CD4-positive, alpha-beta T cell (primary cell): Measurements from ENCODE around the gene PRRT4. TPM values are rescaled to one million over a fixed set of nuclear protein-coding genes. Genes with fewer than 3 reads are reported as not detected.

Experiments used
- ATAC-seq: fragments of 200-7000 bp; cut with Tn5 transposase; one replicate; pipeline ENCODE4 v1.10.0; 2022; ENCODE audit warnings: mild to moderate bottlenecking; ENCODE audit not compliant: poor library complexity
- CTCF ChIA-PET: fragments of 350-600 bp; sonication (Branson Sonifier 250); formaldehyde crosslinking; loops from one replicate; lab custom pipeline; 2021; ENCODE audit warnings: antibody characterized with exemption, inconsistent platforms; lab: Charles Lee
- POLR2A ChIA-PET: fragments of 350-600 bp; sonication (Branson Sonifier 250); formaldehyde crosslinking; loops from one replicate; lab custom pipeline; 2021; ENCODE audit warnings: antibody characterized with exemption, inconsistent platforms; lab: Charles Lee
- DNase-seq, 14 experiments: peaks; one replicate each; pipeline ENCODE4 v3.0.0-alpha.2; 2013 to 2020; ENCODE audit warnings: mixed read lengths in 2 of 14
- H3K27ac ChIP-seq, 2 donors: one replicate each; pipeline versions ENCODE4 v1.5.1 to v1.7.0; 2013; ENCODE audit warnings: low read length in 2 of 2, low read depth in 1 of 2, mild to moderate bottlenecking in 1 of 2
- H3K27me3 ChIP-seq, 2 experiments: 1 replicate in 1 of 2; 2 replicates in 1 of 2; pipeline versions ENCODE4 v1.6.1 to v1.7.0; 2013; ENCODE audit warnings: low read length in 2 of 2, control low read depth in 1 of 2, mild to moderate bottlenecking in 1 of 2, moderate library complexity in 1 of 2; ENCODE audit not compliant: insufficient read depth in 2 of 2, control insufficient read depth in 1 of 2
- H3K36me3 ChIP-seq: one replicate; pipeline ENCODE4 v1.6.1; 2013; ENCODE audit warnings: low read length, control low read depth; ENCODE audit not compliant: insufficient read depth
- H3K4me1 ChIP-seq: one replicate; pipeline ENCODE4 v1.6.1; 2013; ENCODE audit warnings: low read length, control low read depth; ENCODE audit not compliant: insufficient read depth
- H3K4me3 ChIP-seq: one replicate; pipeline ENCODE4 v1.5.1; 2013; ENCODE audit warnings: mild to moderate bottlenecking, low read length, moderate library complexity
- H3K9me3 ChIP-seq, 2 experiments: 1 replicate in 1 of 2; 2 replicates in 1 of 2; pipeline versions ENCODE4 v1.6.1 to v1.7.0; 2013; ENCODE audit warnings: low read length in 2 of 2, mild to moderate bottlenecking in 2 of 2, control low read depth in 1 of 2, moderate library complexity in 1 of 2; ENCODE audit not compliant: control insufficient read depth in 1 of 2, insufficient read depth in 1 of 2
- H3K27ac Mint-ChIP-seq: one replicate; pipeline ENCODE4 v1.8.0; 2020; ENCODE audit warnings: mixed read lengths
- H3K27me3 Mint-ChIP-seq: one replicate; pipeline ENCODE4 v1.8.0; 2021; ENCODE audit warnings: mixed read lengths
- H3K36me3 Mint-ChIP-seq: one replicate; pipeline ENCODE4 v1.8.0; 2021; ENCODE audit warnings: low read depth, mixed read lengths
- H3K4me1 Mint-ChIP-seq: one replicate; pipeline ENCODE4 v1.8.0; 2021; ENCODE audit warnings: low read depth, mixed read lengths
- H3K4me3 Mint-ChIP-seq: one replicate; pipeline ENCODE4 v1.8.0; 2020; ENCODE audit warnings: mild to moderate bottlenecking, mixed read lengths
- H3K9me3 Mint-ChIP-seq: one replicate; pipeline ENCODE4 v1.8.0; 2020; ENCODE audit warnings: mixed read lengths
- CTCF ChIP-seq: fragments of 200-600 bp; IDR thresholded peaks from one replicate; pipeline ENCODE4 v1.8.0; 2022; ENCODE audit warnings: antibody characterized with exemption, mild to moderate bottlenecking
- intact Hi-C, 2 experiments: fragments of 100-400 bp; cut with DNase I in 1 of 2; cut with micrococcal nuclease in 1 of 2; formaldehyde crosslinking; loops; one replicate each; pipeline versions ENCODE4 v1.15.1 to v1.9.0; 2023 to 2025; cut with DNase I, micrococcal nuclease
- total RNA-seq, 174 experiments: library from RNA in 2 of 174; stranded (reverse) in 2 of 174; gene quantifications; one replicate each; pipeline ENCODE4 v1.2.3 and lab custom pipeline; 2021 to 2026

PRRT4 gene
- total RNA-seq, 2 experiments from 2014 or later = 0.47 to 0.63 TPM

GRCh38 chr7:128343554-128344430 lies 17.7 kb downstream of the PRRT4 start, which contains the start of gene RBM28:
Gene RBM28, minus strand, starts transcription at chr7:128343908. Its CDS starts 115 bp downstream, at chr7:128343793.
- H3K36me3 Mint-ChIP-seq = peaks cover 36% of the 10 kb centered on the region
- H3K4me3 ChIP-seq = peak within 1 kb of the TSS; percentile 73

GRCh38 chr7:128341733-128342132 lies 19.8 kb downstream of the PRRT4 start:
- no peaks in the 10 kb centered on the region for H3K27me3 Mint-ChIP-seq
- H3K36me3 ChIP-seq = peaks cover 26% of the 10 kb centered on the region
- intact Hi-C loops = loop anchor here (5.0 to 10.0 kb wide), 9 partner anchors 66 to 1711 kb away; partner anchors contain the start of genes ZC3HC1 (in 2 of the 2), AHCYL2 (in 1 of the 2), ARF5 (in 1 of the 2) and GCC1 (in 1 of the 2)
- DNase-seq = no peak
- peak overlapping the region; percentile 97 for H3K4me3 Mint-ChIP-seq
- no peak overlapping the region for H3K27ac Mint-ChIP-seq
- no peak overlapping the region for H3K27ac ChIP-seq
- ChIA-PET POLR2A (interaction anchor here (1.1 kb wide), 1 partner anchor 10 kb away, joined by 4 read pairs; no protein-coding TSS in a partner anchor), CTCF (no interaction called here)
- H3K9me3 Mint-ChIP-seq = no peaks in the 10 kb centered on the region
- H3K36me3 Mint-ChIP-seq = peaks cover 56% of the 10 kb centered on the region
- H3K4me3 ChIP-seq = no peak overlapping the region
- H3K27me3 ChIP-seq = no peaks in the 10 kb centered on the region
- no peaks in the 10 kb centered on the region for H3K9me3 ChIP-seq
- peaks cover 20% of the 10 kb centered on the region for H3K4me1 ChIP-seq
- TF ChIP-seq CTCF = no peak
- no peak for ATAC-seq
- H3K4me1 Mint-ChIP-seq = peaks cover 48% of the 10 kb centered on the region

More at GRCh38 chr7:128343554-128344430, 17.7 kb downstream of the PRRT4 start, which contains the start of gene RBM28:
- Mint-ChIP-seq H3K4me3 (peak within 1 kb of the TSS; percentile 97), H3K4me1 (peaks cover 48% of the 10 kb centered on the region), H3K9me3 (no peaks in the 10 kb centered on the region), H3K27me3 (peaks cover 10% of the 10 kb centered on the region), H3K27ac (peak within 1 kb of the TSS; percentile 91)
- ATAC-seq (peak; percentile 94), DNase-seq (peak; percentile 73 to 94 (median 81))
- intact Hi-C loops = loop anchor here (1.0 to 10.0 kb wide), 10 partner anchors 64 to 1709 kb away; partner anchors contain the start of genes ZC3HC1 (in 2 of the 2), AHCYL2 (in 1 of the 2), ARF5 (in 1 of the 2) and GCC1 (in 1 of the 2)
- H3K27ac ChIP-seq = peak within 1 kb of the TSS; percentile 75 to 79
- peaks cover 20% of the 10 kb centered on the region for H3K4me1 ChIP-seq
- TF ChIP-seq CTCF = no peak
- ChIA-PET CTCF (interaction anchor here (0.7 to 2.0 kb wide), 7 partner anchors 37 to 711 kb away, joined by 3 to 6 read pairs (median 3); partner anchors contain the start of gene TNPO3), POLR2A (interaction anchor here (0.5 to 2.3 kb wide), 12 partner anchors 14 to 1708 kb away, joined by 3 to 8 read pairs (median 4); partner anchors contain the start of genes ATP6V1F and ZC3HC1)
- peaks cover 8% of the 10 kb centered on the region for H3K36me3 ChIP-seq
- no peaks in the 10 kb centered on the region for H3K9me3 ChIP-seq
- H3K27me3 ChIP-seq = no peaks in the 10 kb centered on the region

- Mint-ChIP-seq H3K36me3 (peaks cover 94% of the 10 kb centered on the region), H3K4me3 (no peak overlapping the region), H3K9me3 (no peaks in the 10 kb centered on the region), H3K27ac (peak overlapping the region; percentile 47), H3K27me3 (no peaks in the 10 kb centered on the region), H3K4me1 (peaks cover 20% of the 10 kb centered on the region)
- H3K36me3 ChIP-seq = peaks cover 73% of the 10 kb centered on the region
- TF ChIP-seq CTCF = no peak
- no peak overlapping the region for H3K27ac ChIP-seq
- no peak overlapping the region for H3K4me3 ChIP-seq
- intact Hi-C loops = no loop called here
- ATAC-seq = no peak
- ChIA-PET CTCF (no interaction called here), POLR2A (interaction anchor here (1.1 kb wide), 1 partner anchor 73 kb away, joined by 3 read pairs; no protein-coding TSS in a partner anchor)
- H3K27me3 ChIP-seq = no peaks in the 10 kb centered on the region
- DNase-seq = no peak
- no peaks in the 10 kb centered on the region for H3K9me3 ChIP-seq
- H3K4me1 ChIP-seq = no peaks in the 10 kb centered on the region
Measured at GRCh38 chr7:128335730-128336129, 25.8 kb downstream of the PRRT4 start.
